ENCODE data around the gene JAK1.

JAK1 gene

GRCh38 chr1:64864018-64864940 lies 102.1 kb downstream of the JAK1 start:
- no peak for DNase-seq (ENCODE audit: low read depth)

DNA sequence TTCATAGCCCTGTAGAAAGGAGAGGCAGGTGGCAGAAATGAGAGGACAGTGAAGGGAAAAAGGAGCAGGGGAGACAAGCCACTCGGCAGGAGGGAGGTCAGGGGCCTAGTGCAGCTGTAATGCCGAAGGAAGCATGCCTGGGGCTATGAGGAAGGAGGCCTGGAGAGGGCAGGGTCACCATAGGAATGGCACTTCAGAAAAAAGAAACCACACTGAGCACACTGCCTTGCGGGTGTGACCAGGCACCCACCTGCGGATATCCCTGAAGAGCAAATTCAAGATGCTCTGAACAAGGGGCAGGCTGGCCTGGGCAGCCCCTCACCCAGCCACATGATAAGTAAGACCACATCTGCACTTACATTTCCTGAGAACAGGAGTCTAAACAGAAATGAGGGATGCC lies 104.7 kb downstream of the JAK1 start:
- DNase-seq (ENCODE audit: low read depth) = no peak

GRCh38 chr1:64857347-64857746 lies 109.0 kb downstream of the JAK1 start:
- DNase-seq (ENCODE audit: low read depth) = no peak

DNA sequence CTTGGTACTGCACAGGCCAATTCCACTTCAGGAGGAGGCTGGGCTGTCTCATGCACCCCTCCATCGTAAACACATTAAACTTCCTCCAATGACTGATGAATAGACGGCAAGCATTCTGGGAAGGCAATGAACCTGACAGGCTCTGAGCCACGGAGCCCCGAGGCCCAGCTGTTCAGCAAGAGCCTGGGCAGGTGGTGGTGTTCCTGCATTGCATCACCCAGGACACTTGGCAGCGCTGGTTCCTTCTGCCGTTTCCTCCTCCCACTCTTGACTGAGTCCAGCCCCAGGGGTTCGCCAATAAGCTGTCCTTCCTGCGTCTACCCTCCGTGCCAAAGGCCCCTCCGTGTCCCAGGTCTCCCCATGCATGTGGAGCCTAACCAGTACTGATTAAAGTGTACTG lies 109.8 kb downstream of the JAK1 start:
- DNase-seq (ENCODE audit: low read depth) = no peak

- DNase-seq (ENCODE audit: low read depth) = no peak
These were observed 110.8 kb downstream of the JAK1 start for GRCh38 chr1:64855557-64855956.

- no peak for DNase-seq (ENCODE audit: low read depth)
These were observed 111.7 kb downstream of the JAK1 start for GRCh38 chr1:64854674-64855073.

DNA sequence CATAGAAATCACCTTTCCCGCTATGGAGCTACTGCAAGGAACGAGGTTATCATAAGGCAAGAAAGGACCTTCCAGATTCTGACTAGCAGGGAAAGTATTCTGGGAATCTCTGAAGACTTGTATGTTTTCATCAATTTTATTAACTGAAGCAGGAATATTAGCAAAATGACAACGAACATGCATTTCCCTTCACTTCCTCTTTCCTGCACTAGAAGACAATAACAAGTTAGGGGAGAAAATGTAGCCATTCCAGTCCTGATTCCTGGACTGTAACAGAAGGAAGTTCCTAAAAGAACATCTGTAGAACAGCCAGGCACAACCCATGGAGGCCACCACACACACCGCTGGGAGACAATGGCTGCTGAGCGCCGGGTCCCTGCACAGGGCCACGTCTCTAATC lies 114.7 kb downstream of the JAK1 start:
- DNase-seq (ENCODE audit: low read depth) = no peak

- no peak for DNase-seq (ENCODE audit: low read depth)
These were observed 115.5 kb downstream of the JAK1 start for GRCh38 chr1:64850846-64851245.

DNA sequence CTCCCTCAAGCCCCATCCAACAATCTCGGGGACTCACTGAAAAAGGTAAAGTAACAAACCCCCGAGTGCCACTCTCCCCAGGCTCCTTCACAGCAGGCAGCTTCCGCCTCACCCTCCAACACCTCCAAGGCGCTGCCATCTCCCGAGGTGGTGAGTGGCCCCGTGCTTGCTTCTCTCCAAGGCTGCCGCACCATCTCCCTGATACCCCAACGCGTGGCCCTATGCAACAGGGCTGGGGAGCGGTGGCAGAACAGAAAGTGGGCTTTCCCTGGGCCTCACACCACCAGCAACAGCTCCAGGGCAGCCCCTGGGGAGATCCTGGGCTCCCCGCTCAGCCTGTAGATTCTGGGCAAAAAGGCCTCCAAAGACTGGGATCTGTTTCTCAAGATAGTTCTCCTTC lies 116.4 kb downstream of the JAK1 start:
- DNase-seq (ENCODE audit: low read depth) = no peak

DNA sequence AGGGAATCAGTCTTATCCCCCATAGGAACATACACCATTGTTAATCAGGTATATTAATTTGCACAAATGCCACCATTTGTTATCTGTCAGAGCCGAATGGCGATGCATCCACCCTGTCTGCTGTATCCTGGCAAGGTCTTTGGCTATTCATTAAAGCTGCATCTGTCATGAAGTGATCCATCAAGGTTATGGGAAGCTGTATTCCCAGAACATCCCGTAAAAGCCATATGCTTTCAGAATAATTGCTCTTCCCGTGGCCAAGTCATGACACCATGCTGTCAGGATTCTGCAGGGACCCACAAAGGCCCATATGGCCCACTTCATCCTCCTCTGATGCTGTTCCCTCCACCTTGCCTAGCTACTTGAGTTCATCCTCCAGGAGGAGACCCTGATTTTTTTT lies 117.5 kb downstream of the JAK1 start:
- no peak for DNase-seq (ENCODE audit: low read depth)

DNA sequence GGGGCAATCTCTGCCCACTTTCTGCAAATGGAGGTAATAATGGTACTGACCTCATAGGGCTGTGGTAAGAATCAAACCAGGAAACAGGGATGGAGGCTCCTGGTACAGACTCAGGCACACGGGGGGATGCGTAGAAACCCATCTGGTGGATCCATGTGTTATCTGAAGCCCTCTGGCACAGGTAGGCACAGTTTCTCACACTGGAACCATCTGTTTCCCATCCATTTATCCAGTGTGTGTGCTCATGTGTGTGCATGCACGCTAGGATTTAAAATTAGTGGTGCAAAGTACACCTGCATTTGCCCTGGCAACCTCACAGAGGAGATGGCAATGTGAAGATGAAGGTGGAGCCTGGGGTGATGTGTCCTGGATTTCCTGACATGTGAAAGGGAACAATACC lies 118.2 kb downstream of the JAK1 start:
- DNase-seq (ENCODE audit: low read depth) = no peak

DNA sequence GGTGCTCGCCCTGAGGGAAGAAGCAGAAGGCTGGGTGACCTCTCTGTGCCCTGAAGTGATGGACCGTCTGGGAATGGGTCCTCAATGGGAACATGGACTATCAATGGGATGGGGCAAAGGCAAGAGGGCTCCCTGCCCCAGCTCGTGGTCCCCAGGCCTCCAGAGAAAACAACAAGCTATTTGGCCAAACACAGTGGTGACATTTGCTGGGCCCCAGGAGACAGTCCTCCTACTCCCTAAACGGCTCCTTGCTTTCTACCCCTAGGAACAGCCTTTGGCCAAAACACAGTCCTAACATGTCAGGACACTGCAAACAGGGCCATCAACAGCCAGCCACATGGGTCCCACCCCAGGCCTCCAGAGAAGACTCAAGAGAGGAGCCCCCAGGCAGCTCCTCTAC lies 118.7 kb downstream of the JAK1 start:
- no peak for DNase-seq (ENCODE audit: low read depth)

DNA sequence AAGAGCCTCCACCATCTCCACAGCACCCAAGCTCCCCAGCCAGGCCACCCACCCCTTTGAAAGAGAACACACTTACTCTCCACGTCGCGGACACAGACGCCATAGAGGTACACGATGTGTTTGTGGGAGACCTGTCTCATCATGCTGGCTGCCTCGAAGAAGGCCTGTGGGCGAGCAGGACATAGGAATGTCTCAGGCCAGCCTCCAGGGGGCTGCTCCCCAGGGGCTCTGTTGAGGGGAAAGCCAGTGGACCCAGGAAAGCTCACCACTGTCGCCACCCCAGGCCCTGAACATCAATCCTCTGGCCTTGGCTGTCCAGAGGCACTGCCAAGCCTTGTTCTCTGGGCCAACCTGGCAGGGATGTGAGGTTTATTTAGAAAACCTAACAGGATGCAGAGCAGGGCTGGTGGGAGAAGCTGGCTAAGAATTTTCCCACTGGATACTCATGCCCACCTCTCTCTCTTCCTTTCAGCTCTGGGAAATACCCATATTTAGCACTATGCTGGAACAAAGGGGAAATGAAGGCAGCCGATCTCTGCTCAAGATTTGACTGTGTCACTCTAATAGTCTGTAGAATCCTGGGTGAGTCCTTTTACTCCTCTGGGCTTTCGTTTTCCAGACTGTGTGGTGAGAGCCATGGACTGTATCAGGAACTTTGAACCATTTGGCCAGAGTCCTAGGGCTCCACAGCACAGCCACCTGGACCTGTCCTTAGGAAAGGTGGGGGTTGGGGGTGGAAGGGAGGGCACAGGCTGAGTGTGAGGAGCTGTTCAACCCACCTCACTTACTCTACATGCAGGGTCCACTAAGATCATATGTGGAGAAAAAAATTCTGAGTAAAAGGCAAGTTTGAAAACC lies 119.5 kb downstream of the JAK1 start:
- DNase-seq (ENCODE audit: low read depth) = no peak

GRCh38 chr1:64845831-64846425 lies 120.4 kb downstream of the JAK1 start:
- no peak for DNase-seq (ENCODE audit: low read depth)

DNA sequence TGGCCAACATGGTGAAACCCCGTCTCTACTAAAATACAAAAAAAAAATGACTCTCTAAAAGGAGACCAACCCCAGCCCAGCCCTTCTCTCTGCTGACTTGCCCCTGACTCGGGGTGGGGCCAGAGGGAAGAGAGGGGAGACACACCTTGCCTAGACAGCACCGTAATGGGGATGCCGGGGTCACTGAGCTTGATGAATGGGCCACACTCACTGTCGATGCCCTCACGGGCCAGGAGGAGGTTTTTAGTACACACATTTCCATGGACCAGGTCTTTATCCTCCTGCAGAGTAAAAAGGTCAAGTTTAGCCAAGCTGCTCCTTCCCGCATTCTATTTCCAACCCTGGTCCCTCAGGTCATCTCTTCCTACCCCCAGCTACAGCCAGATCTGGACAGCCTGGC lies 121.7 kb downstream of the JAK1 start:
- DNase-seq (ENCODE audit: low read depth) = no peak

DNA sequence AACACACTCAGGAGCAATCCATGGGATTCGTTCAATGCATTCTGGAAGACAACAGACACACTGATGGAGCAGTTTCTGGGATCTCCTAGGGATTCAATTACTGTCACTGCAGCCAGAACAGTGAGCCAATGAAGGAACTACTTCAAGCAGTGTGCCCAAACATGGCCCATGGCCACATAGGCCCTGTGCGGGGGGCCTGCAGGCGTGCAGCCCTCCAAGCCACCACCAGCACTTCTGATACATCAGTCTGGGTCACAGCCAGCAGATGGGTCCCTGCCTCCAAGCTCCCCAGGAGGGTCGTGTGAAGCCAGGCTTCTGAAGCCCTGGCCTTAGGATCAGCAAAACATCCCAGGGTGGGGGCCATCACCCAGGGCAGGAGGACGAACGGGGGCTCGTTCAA lies 122.2 kb downstream of the JAK1 start:
- no peak for DNase-seq (ENCODE audit: low read depth)

GRCh38 chr1:64843675-64844074 lies 122.7 kb downstream of the JAK1 start:
- no peak for DNase-seq (ENCODE audit: low read depth)

GRCh38 chr1:64842224-64842623 lies 124.1 kb downstream of the JAK1 start:
- no peak for DNase-seq (ENCODE audit: low read depth)

- DNase-seq (ENCODE audit: low read depth) = no peak
These were observed 124.9 kb downstream of the JAK1 start for GRCh38 chr1:64841330-64842065.

DNA sequence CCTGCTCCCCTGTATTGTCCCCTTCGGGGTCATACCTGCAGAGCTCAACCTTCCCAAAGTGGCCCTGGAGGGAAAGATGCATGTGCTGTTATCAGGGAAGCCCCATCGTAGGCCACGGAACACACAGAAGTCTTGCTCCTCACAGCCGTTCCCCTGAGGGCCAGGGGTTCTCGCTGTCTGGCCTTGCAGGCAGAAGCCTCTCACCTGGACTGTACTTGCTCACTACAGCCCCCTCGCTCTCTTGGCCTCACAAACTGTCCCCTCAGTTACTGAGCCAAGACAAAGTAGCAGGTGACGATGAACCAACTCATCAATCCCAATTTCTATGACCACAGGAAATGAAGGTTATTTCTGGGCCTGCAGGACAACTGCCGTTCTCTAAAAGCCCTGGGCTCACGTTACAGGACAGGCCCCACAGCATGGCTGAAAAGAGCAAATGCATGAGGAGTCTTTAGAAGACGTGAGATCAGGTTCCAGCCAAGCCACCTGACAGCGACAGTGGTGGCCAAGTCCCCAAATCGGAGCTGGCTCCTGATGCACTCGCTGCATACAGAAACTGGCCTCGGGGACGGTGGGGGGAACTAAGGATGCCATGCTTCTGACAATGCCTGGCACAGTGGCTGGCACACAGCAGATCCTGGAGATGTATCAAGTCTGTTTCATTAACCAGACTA lies 126.5 kb downstream of the JAK1 start:
- no peak for DNase-seq (ENCODE audit: low read depth)

DNA sequence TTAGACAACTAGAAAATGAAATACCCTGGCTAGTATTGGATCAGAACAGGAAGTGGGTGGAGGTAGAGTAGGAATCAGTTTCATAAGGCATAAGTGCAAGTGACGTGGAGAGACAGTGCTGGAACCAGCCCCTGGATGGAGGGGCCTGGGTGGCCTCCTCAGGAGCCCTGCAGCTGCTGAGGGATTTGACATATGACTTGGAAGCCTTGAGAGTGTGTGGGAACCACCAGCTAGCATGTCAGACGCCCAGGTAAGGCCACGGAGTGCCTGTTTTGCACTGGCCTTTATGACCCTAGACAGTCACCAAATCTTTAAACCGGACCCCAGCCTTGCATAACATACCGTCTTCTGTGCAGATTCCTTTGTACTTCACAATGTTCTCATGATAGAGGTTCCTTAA lies 127.1 kb downstream of the JAK1 start:
- DNase-seq (ENCODE audit: low read depth) = no peak

DNA sequence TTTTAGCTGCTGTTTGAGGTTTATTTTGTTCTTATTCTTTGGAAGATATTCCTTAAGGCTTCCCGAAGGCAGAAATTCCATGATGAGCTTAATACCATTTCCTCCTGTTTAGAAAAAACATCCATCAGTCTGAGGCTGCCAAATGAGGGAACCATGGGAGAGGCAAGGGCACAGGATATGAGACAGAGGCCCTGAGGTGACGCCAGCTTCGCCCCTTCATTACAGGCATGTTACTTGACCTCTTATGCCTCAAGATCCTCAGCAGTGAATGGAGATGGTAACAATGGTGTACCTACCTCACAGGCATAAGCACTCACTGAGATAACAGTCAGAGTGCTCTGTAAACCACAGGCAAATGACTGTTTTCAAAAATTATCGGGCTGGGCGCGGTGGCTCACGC lies 127.9 kb downstream of the JAK1 start:
- no peak for DNase-seq (ENCODE audit: low read depth)

All from stimulated activated CD4-positive, alpha-beta T cell treated with anti-CD3 and anti-CD28 coated beads, Interleukin-2, amount 100 ng/mL, for 4 hours (primary cell).